ENCODE data around the gene SNX27.

DNA sequence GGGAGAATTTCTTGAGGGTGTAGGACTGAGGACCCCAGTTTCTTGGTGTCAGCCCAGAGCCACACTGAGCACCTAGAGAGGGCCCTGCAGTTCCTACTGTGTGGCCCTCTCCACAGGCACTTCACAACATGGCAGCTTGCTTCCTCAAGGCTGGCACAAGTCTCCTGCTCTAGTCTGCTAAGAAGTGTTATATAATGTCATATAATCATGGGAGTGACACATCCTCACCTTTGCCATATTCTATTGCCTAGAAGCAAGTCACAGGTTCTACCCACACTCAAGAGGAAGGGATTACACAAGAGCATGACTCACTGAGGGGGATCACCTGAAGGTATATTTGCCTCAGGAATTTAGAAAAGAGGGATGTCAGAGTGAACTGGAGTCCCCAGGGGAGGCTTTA lies 5.5 kb upstream of the SNX27 start:
- TF ChIP-seq, protein P1, sequence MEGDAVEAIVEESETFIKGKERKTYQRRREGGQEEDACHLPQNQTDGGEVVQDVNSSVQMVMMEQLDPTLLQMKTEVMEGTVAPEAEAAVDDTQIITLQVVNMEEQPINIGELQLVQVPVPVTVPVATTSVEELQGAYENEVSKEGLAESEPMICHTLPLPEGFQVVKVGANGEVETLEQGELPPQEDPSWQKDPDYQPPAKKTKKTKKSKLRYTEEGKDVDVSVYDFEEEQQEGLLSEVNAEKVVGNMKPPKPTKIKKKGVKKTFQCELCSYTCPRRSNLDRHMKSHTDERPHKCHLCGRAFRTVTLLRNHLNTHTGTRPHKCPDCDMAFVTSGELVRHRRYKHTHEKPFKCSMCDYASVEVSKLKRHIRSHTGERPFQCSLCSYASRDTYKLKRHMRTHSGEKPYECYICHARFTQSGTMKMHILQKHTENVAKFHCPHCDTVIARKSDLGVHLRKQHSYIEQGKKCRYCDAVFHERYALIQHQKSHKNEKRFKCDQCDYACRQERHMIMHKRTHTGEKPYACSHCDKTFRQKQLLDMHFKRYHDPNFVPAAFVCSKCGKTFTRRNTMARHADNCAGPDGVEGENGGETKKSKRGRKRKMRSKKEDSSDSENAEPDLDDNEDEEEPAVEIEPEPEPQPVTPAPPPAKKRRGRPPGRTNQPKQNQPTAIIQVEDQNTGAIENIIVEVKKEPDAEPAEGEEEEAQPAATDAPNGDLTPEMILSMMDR (IDR thresholded peaks at IDR 0.05) = no peak
- no peak for TF ChIP-seq EZH2 (IDR thresholded peaks at IDR 0.05; ENCODE audit: borderline replicate concordance, insufficient read depth, low read depth, low read length, poor library complexity, severe bottlenecking)

Data from B cell (primary cell).